Measurements from ENCODE around the gene CPA5. TPM values are rescaled to one million over a fixed set of nuclear protein-coding genes. Genes with fewer than 3 reads are reported as not detected.

CPA5 gene
- total RNA-seq, 1 experiment from 2014 or later: not detected

DNA sequence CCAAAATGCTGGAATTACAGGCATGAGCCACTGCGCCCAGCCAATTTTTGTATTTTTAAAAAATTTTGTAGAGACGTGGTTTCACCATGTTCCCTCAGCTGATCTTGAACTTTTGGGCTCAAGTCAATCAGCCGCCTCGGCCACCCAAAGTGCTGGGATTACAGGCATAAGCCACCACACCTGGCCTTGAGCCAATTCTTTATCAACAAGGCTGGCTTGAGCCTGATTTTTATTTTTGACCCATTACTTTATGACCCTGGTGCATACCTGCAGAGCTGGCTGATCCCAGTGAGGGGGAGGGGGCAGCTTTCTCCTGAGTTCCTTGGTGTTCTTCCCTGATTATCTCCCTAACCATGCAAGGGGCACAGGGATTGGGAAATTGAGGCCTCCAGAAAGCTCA, 19.8 kb downstream of the CPA5 start:
- ChIA-PET POLR2A (ENCODE audit: unreplicated experiment) (no interaction called here), CTCF (no interaction called here)
- Histone ChIP-seq H3K4me3 (ENCODE audit: low read length) (no peak overlapping the region), H3K9me3 (ENCODE audit: low read length) (peaks cover under 1% of the 10 kb centered on the region; the same call in 1 of the 2 replicates), H3K9me2 (replicated peaks; ENCODE audit: low read length) (no peaks in the 10 kb centered on the region), H3K9ac (ENCODE audit: low read length) (no peak overlapping the region), H3K4me1 (ENCODE audit: insufficient read depth, low read length) (peaks cover 37% of the 10 kb centered on the region), H3K27ac (ENCODE audit: low read length) (no peak overlapping the region), H3F3A (ENCODE audit: low read length, unreplicated experiment) (peaks cover 3% of the 10 kb centered on the region), H3K27me3 (ENCODE audit: low read length) (no peaks in the 10 kb centered on the region), H3K4me2 (ENCODE audit: low read length) (no peak overlapping the region), H2AFZ (ENCODE audit: low read length) (no peak overlapping the region), H4K20me1 (ENCODE audit: low read length) (no peaks in the 10 kb centered on the region), H3K36me3 (ENCODE audit: low read depth, low read length) (no peaks in the 10 kb centered on the region), H3K79me2 (ENCODE audit: low read length) (no peaks in the 10 kb centered on the region)
- TF ChIP-seq EZH2phosphoT487 (IDR thresholded peaks at IDR 0.05; ENCODE audit: borderline replicate concordance, low read length) (no peak), EZH2 (IDR thresholded peaks at IDR 0.05; ENCODE audit: low read length, unreplicated experiment) (no peak)
- TF ChIP-seq, protein P1, sequence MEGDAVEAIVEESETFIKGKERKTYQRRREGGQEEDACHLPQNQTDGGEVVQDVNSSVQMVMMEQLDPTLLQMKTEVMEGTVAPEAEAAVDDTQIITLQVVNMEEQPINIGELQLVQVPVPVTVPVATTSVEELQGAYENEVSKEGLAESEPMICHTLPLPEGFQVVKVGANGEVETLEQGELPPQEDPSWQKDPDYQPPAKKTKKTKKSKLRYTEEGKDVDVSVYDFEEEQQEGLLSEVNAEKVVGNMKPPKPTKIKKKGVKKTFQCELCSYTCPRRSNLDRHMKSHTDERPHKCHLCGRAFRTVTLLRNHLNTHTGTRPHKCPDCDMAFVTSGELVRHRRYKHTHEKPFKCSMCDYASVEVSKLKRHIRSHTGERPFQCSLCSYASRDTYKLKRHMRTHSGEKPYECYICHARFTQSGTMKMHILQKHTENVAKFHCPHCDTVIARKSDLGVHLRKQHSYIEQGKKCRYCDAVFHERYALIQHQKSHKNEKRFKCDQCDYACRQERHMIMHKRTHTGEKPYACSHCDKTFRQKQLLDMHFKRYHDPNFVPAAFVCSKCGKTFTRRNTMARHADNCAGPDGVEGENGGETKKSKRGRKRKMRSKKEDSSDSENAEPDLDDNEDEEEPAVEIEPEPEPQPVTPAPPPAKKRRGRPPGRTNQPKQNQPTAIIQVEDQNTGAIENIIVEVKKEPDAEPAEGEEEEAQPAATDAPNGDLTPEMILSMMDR (conservative IDR thresholded peaks at IDR 0.05; ENCODE audit: low read depth, low read length): no peak
- no peak for ATAC-seq
- no TSS peak for BruUV-seq (replicated peaks)
- intact Hi-C loops (cut with micrococcal nuclease): no loop called here
- DNase-seq: no peak

DNA sequence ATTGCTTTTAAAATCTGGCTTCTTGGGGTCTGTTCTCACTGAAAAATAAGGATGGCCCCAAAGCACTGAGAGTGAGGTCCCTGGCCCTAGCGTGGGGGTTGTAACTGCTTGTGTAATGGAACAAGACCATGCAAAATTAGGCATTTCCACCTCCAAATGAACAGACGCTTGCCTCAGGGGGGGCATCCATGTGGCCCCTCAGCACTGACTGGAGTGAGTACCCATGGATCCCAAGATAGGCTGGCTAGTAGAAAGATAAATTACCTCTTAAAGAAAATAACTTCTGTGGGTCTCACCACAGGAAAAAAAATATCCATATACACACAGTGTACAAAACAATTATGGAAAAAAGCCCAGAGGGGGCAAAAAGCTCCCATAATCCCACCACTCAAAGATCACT, 20.5 kb downstream of the CPA5 start:
- ChIA-PET POLR2A (ENCODE audit: unreplicated experiment) (no interaction called here), CTCF (no interaction called here)
- DNase-seq: no peak
- no peaks in the 10 kb centered on the region for H4K20me1 ChIP-seq (ENCODE audit: low read length)
- H3F3A ChIP-seq (ENCODE audit: low read length, unreplicated experiment): peaks cover 3% of the 10 kb centered on the region
- H3K9me3 ChIP-seq (ENCODE audit: low read length): no peaks in the 10 kb centered on the region
- no peak overlapping the region for H2AFZ ChIP-seq (ENCODE audit: low read length)
- H3K9me2 ChIP-seq (replicated peaks; ENCODE audit: low read length): no peaks in the 10 kb centered on the region
- no peak overlapping the region for H3K27ac ChIP-seq (ENCODE audit: low read length)
- H3K4me2 ChIP-seq (ENCODE audit: low read length): no peak overlapping the region
- ATAC-seq: no peak
- no peaks in the 10 kb centered on the region for H3K36me3 ChIP-seq (ENCODE audit: low read depth, low read length)
- H3K9ac ChIP-seq (ENCODE audit: low read length): no peak overlapping the region
- no peak overlapping the region for H3K4me3 ChIP-seq (ENCODE audit: low read length)
- intact Hi-C loops (cut with micrococcal nuclease): no loop called here
- H3K27me3 ChIP-seq (ENCODE audit: low read length): no peaks in the 10 kb centered on the region
- no peaks in the 10 kb centered on the region for H3K79me2 ChIP-seq (ENCODE audit: low read length)
- H3K4me1 ChIP-seq (ENCODE audit: insufficient read depth, low read length): peaks cover 37% of the 10 kb centered on the region
- TF ChIP-seq EZH2 (IDR thresholded peaks at IDR 0.05; ENCODE audit: low read length, unreplicated experiment): no peak
- TF ChIP-seq EZH2phosphoT487 (IDR thresholded peaks at IDR 0.05; ENCODE audit: borderline replicate concordance, low read length): no peak
- TF ChIP-seq, protein P1 (conservative IDR thresholded peaks at IDR 0.05; ENCODE audit: low read depth, low read length): no peak
- BruUV-seq (replicated peaks): no TSS peak

DNA sequence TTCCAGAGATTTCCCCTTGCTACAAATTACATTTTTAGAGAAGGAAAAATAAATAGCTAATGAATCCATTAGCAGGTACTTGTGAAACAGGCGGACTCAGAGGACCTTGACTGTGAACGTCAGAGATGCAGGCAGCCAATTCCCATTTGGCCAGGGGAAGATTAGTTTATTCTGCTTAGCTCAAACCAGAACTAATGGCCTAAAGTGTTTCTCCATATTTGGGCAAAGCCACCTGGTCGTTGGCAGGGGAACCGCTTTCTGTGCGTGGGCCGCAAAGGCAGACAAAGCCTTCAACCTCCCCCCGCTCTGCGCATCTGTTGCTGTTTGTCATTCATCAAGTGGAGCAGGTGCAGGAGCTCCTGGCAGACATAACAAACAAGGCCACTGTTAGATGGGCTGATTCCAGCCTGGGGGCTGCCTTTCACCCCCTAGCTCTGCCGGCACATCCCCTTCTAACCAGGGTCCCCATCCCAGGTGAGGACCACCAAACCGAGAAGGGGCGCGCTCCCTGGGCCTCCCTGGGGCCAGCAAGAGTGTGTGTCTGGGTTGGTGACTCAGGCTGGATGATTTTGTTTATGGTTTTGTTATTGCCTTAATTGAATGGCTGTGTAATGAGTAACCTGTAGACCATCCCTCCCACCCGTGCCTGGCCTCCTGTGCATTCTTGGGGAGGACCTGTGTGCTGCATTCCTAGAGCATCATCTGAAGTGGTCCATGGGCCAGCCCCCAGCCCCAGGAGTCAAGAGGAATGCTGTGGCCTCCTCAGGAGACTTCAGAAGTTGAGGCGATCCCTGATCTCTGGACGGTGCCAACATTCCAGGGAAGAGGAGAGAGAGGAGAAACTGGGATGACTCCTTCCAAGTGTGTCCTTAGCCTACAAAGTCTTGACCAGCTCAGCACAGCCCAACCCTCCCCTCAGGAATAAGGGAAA, 21.2 kb downstream of the CPA5 start:
- peak; percentile 6; the same call in 1 of the 2 replicates for ATAC-seq
- H3K4me3 ChIP-seq (ENCODE audit: low read length): no peak overlapping the region
- no peaks in the 10 kb centered on the region for H3K9me2 ChIP-seq (replicated peaks; ENCODE audit: low read length)
- no peaks in the 10 kb centered on the region for H3K36me3 ChIP-seq (ENCODE audit: low read depth, low read length)
- peaks cover 37% of the 10 kb centered on the region for H3K4me1 ChIP-seq (ENCODE audit: insufficient read depth, low read length)
- H3K9me3 ChIP-seq (ENCODE audit: low read length): no peaks in the 10 kb centered on the region
- peak; percentile 43 for DNase-seq
- intact Hi-C loops (cut with micrococcal nuclease): no loop called here
- H3K4me2 ChIP-seq (ENCODE audit: low read length): no peak overlapping the region
- no peak for TF ChIP-seq EZH2 (IDR thresholded peaks at IDR 0.05; ENCODE audit: low read length, unreplicated experiment)
- no peak for TF ChIP-seq EZH2phosphoT487 (IDR thresholded peaks at IDR 0.05; ENCODE audit: borderline replicate concordance, low read length)
- TF ChIP-seq, protein P1 (conservative IDR thresholded peaks at IDR 0.05; ENCODE audit: low read depth, low read length): no peak
- H3K79me2 ChIP-seq (ENCODE audit: low read length): no peaks in the 10 kb centered on the region
- H2AFZ ChIP-seq (ENCODE audit: low read length): no peak overlapping the region
- ChIA-PET POLR2A (ENCODE audit: unreplicated experiment) (no interaction called here), CTCF (no interaction called here)
- no peak overlapping the region for H3K9ac ChIP-seq (ENCODE audit: low read length)
- peaks cover 3% of the 10 kb centered on the region for H3F3A ChIP-seq (ENCODE audit: low read length, unreplicated experiment)
- BruUV-seq (replicated peaks): no TSS peak
- H4K20me1 ChIP-seq (ENCODE audit: low read length): no peaks in the 10 kb centered on the region
- no peak overlapping the region for H3K27ac ChIP-seq (ENCODE audit: low read length)
- H3K27me3 ChIP-seq (ENCODE audit: low read length): no peaks in the 10 kb centered on the region
